ENCODE results near the gene PALLD.

- TF ChIP-seq, protein P1, sequence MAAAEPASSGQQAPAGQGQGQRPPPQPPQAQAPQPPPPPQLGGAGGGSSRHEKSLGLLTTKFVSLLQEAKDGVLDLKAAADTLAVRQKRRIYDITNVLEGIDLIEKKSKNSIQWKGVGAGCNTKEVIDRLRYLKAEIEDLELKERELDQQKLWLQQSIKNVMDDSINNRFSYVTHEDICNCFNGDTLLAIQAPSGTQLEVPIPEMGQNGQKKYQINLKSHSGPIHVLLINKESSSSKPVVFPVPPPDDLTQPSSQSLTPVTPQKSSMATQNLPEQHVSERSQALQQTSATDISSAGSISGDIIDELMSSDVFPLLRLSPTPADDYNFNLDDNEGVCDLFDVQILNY (CRISPR knock-in tag; IDR thresholded peaks at IDR 0.05), result no peak
- TF ChIP-seq, protein P2, sequence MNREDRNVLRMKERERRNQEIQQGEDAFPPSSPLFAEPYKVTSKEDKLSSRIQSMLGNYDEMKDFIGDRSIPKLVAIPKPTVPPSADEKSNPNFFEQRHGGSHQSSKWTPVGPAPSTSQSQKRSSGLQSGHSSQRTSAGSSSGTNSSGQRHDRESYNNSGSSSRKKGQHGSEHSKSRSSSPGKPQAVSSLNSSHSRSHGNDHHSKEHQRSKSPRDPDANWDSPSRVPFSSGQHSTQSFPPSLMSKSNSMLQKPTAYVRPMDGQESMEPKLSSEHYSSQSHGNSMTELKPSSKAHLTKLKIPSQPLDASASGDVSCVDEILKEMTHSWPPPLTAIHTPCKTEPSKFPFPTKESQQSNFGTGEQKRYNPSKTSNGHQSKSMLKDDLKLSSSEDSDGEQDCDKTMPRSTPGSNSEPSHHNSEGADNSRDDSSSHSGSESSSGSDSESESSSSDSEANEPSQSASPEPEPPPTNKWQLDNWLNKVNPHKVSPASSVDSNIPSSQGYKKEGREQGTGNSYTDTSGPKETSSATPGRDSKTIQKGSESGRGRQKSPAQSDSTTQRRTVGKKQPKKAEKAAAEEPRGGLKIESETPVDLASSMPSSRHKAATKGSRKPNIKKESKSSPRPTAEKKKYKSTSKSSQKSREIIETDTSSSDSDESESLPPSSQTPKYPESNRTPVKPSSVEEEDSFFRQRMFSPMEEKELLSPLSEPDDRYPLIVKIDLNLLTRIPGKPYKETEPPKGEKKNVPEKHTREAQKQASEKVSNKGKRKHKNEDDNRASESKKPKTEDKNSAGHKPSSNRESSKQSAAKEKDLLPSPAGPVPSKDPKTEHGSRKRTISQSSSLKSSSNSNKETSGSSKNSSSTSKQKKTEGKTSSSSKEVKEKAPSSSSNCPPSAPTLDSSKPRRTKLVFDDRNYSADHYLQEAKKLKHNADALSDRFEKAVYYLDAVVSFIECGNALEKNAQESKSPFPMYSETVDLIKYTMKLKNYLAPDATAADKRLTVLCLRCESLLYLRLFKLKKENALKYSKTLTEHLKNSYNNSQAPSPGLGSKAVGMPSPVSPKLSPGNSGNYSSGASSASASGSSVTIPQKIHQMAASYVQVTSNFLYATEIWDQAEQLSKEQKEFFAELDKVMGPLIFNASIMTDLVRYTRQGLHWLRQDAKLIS (CRISPR knock-in tag; IDR thresholded peaks at IDR 0.05; ENCODE audit: borderline replicate concordance), result no peak
- TF ChIP-seq, protein P3, sequence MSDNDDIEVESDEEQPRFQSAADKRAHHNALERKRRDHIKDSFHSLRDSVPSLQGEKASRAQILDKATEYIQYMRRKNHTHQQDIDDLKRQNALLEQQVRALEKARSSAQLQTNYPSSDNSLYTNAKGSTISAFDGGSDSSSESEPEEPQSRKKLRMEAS (CRISPR knock-in tag; IDR thresholded peaks at IDR 0.05), result no peak
- TF ChIP-seq CTCF (IDR thresholded peaks at IDR 0.05) (no peak), ZNF219 (CRISPR knock-in tag; IDR thresholded peaks at IDR 0.05; ENCODE audit: borderline replicate concordance) (no peak), ATF1 (CRISPR knock-in tag; IDR thresholded peaks at IDR 0.05) (no peak), USF1 (CRISPR knock-in tag; IDR thresholded peaks at IDR 0.05) (no peak), TEAD4 (CRISPR knock-in tag; IDR thresholded peaks at IDR 0.05) (no peak), STAT6 (CRISPR knock-in tag; conservative IDR thresholded peaks at IDR 0.05; ENCODE audit: low read depth) (no peak), FOXJ3 (CRISPR knock-in tag; IDR thresholded peaks at IDR 0.05; ENCODE audit: borderline replicate concordance) (no peak), CBFB (CRISPR knock-in tag; IDR thresholded peaks at IDR 0.05; ENCODE audit: low read depth) (no peak), EMX1 (CRISPR knock-in tag; IDR thresholded peaks at IDR 0.05) (no peak), GABPB1 (CRISPR knock-in tag; IDR thresholded peaks at IDR 0.05) (no peak)
These were observed 288.1 kb downstream of the PALLD start for GRCh38 chr4:168784786-168785461.

All from WTC11 (cell line).